ENCODE data around the gene FRMD8.

Gene FRMD8

GRCh38 chr11:65414776-65415498, 28.5 kb downstream of the FRMD8 start:
- DNase-seq (ENCODE audit: low spot score) = no peak

DNA sequence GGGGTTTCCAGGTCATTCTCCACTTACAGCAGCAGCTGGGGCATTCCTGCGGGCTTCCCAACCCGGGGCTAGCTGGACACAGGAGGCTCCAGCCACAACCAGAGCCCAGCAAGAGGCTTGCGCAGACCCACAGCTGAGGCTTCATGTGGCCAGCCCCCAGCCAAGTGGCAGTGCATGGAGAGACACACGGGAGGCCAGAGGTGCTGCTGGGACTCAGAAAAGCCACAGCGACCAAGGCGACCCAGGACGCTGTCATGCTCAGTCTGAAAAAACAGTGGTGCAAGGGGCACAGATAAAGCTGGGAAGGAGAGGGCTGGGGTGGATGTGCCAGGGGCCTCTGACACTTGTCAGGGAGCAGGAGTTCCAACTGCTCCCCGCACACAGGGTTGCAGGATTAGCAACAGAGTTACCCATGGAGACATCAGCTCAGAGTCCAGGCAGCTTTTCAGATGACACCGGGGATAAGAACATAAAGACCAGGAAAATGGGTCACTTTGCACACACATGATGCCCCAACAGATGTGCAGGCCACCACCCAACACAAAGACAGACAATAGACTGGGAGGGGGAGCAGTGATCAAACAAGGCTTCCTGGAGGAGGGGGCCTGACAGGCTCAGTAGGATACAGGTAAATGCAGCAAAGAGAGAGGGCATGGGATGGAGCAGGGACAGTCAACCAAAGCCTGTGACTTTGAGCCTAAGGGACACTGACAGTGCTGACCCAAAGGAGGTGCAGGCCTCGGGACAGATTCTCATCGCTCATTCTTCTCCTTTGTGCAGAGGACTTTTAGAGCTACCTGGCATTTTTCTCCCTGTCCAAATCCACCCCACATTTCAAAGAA, 29.3 kb downstream of the FRMD8 start:
- no peak for DNase-seq (ENCODE audit: low spot score)

GRCh38 chr11:65416341-65416824, 29.9 kb downstream of the FRMD8 start:
- DNase-seq (ENCODE audit: low spot score) = peak; percentile 94

DNA sequence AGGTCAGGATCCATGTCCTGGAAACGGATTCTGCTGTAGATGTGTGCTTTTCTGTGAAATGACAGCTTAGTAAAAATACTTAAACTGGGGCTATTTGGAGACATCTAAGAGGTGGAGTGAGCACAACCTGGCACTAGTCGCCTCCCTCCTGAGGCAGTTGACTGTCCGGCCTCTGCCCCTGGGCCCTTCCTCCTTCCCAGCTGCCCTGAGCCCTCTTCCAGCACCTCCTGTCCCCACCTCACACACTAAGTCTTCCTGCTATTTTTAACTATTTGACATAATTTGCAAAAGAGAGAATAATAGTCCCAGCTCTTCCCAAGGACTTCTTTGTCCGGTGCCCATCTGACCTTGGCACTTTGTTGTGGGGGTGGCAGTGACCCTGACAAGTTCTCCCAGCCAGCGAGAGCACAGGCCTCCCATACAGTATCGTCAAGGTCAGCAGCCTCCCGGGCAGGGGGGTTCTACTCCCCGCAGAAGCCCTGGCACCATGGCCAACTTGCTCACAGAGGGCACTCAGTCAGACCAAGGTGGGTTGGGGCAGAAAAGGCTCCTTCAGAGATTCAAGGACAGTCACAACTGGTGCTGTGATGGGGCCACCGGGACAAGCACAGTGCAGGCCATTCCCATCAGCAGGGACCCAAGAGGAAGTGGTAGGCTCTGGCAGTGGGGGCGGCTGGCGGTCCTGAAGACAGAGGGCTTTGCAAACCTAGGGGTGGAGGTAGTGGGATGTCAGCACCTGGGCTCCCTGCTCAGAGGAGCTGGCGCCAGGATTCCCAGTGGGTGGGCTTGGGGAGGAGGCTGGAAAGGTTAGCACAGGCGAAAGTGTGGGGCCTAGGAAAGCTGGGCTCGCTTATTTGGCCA, 30.6 kb downstream of the FRMD8 start:
- DNase-seq (ENCODE audit: low spot score) = no peak

DNA sequence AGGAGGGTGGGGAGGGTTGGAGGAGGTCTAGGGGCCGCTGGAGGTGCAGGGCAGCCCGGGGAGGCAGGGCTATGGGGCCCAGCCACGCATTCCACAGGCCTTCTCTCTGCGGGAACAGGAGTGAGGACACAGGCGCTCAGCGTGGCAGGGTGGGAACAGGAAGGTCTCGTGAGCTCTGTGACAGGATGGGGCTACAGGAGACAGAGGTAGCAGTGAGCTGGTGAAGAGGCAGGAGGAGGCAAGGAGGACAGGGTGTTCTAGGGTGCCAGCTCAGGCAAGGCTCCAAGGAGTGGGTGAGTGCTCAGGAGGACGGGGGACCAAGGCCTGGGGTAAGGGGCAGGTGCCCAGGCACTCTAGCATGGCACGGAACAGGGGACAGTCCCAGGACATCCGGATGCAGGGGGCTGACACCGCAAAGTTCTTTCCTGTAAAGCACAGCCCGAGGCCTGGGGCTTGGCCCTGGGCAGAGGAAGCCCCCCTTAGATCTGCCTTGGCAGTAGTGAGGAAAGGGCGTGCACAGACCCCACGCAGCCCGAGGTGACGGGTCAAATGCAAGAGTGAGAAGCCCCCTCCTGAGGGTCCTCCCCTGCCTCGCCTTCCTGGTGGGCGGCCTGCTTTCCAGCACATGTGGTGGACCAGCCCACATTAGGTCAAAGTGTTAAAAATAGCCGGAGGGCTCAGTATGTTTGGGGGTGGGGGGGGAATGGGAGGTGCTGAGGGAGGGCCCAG, 31.4 kb downstream of the FRMD8 start:
- no peak for DNase-seq (ENCODE audit: low spot score)

DNA sequence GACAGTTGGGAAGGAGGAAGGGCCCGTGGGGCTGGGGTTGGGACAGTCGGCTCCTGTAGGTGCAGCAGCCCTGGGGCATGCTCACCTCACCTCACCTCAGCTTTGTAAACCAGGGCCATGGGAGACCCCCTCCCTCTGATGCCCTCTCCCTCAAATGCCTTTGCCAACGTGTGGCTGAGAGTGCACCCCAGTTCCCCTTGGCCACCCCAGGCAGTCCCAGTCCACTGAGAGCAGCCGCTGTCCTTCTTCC, 31.9 kb downstream of the FRMD8 start:
- no peak for DNase-seq (ENCODE audit: low spot score)

DNA sequence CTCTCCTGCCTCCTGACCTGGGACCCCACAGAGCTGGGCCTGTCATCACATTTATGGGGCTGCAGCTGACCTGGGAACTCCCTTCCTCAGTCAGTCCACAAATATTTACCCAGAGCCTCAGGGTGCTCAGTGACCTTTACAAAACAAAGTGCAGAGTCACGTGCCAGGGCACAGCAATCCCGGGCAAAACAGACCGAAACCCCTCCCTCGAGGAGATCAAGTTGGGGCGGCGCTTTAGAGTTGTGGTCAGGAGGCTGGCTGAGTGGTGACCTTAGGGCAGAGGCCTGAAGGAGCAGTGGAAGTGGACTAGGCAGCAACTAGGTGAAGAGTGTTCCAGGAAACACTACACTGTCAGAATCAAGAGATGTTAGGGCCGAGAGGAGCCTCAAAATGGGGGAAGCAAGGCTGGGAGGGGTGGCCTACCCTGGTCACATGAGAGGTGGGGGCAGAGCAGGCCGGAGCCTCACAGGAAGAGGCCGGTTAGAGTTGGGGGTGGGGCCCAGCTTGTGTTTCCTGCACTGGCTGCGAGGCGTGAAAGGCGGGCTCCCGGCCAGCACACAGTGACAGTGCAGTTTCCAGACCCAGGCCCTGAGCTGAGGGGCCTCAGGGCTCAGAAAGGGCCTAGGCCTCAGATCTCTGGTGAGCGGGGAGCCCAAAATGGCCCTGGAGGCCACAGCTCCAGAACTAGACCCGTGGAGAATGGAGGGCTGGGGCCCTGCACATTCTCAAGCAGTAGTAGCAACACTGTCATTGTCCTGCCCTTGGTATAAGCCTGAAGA, 32.4 kb downstream of the FRMD8 start:
- peak; percentile 80 for DNase-seq (ENCODE audit: low spot score)

DNA sequence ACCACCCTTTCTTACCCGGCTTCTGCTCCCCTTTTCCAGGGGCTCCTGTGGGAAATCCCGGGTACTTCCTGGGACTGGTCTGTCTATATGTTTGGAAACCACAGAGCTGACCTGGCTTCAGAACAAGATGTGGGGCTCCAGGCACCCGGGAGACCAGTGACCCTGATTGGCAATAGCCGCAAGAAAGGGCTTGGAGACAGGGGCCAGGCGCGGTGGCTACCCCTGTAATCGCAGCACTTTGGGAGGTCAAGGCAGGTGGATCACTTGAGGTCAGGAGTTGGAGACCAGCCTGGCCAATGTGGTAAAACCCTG, 33.0 kb downstream of the FRMD8 start:
- no peak for DNase-seq (ENCODE audit: low spot score)

DNA sequence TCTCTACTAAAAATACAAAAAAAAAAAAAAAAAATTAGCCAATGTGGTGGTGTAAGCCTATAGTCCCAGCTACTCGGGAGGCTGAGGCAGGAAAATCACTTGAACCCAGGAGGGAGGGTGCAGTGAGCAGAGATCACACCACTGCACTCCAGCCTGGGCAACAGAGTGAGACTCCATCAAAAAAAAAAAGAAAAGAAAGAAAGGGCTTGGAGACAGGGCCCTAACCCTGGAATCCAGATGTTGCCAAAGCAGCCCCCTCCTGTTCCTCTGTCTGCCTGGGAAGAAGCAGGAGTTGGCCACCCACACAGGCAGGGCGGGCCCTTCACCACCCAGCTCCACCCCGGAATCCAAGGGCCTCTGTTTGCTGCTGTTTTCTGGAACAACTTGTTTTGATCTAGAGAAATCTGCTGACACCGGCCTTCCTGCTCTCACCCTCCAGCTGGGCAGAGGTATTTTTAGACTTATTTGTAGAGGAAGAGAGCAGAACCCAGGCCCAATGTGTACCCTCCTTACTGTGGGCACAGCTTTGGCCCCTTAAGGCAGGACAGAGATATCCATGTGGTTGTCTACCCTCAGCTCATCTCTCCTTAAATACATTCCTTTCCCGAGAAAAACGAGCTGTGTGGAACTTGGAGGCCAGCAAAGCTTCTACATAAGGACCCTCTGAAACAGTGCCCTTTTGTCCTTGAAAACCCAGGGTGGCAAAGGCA, 33.5 kb downstream of the FRMD8 start:
- DNase-seq (ENCODE audit: low spot score) = peak; percentile 41

DNA sequence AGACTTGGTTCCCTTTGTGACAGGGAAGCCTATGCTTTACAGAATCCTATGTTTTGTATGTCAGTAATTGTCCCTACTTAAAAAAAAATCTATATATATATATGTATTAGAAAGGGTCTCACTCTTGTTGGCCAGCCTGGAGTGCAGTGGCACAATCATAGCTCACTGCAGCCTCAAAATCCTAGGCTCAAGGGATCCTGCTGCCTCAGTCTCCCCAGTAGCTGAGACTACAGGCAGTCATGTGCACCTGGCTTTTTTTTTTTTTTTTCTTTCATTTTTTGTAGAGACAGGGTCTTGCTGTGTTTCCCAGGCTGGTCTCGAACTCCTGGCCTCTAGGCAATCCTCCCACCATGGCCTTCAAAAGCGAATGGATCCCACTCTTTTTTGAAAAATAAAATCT, 34.1 kb downstream of the FRMD8 start:
- no peak for DNase-seq (ENCODE audit: low spot score)

DNA sequence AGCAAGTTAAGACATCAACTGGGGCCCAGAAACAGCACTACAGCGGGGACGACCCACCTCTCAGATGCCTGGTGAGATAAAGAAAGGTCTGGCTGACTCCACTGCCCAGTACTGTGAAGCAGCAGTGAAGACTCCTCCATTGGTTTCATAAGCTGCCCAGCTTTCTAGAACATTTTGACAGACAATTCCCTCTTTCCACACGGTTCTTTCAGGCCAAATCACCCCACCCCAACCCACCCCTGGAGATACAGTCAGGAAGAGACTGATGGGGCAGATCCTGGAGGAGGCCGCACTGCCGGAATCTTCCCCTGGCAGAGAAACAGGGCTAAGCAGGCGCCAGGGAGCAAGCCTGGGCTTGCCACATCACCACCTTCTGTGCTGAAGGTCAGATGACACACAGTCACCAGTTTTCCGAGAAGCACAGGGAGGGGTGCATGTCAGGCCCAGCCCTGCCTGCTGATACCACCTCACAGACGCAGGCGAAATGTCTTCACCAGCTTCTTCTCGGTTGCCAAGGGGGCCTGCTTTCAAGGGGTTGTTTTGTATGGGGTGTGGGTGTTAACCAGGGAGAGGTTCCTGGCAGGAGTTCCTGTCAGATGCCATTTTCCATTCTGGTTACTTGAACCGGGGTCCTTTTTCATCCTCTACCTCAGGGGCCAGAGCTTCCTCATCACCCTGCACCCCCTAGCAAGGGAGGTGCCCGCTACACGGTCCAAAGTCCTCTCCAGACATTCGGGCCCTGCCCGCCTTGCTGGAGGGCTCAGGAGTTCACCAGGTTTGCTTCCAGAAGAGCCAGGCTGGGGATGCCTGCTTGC, 34.7 kb downstream of the FRMD8 start:
- DNase-seq (ENCODE audit: low spot score) = peak; percentile 60

DNA sequence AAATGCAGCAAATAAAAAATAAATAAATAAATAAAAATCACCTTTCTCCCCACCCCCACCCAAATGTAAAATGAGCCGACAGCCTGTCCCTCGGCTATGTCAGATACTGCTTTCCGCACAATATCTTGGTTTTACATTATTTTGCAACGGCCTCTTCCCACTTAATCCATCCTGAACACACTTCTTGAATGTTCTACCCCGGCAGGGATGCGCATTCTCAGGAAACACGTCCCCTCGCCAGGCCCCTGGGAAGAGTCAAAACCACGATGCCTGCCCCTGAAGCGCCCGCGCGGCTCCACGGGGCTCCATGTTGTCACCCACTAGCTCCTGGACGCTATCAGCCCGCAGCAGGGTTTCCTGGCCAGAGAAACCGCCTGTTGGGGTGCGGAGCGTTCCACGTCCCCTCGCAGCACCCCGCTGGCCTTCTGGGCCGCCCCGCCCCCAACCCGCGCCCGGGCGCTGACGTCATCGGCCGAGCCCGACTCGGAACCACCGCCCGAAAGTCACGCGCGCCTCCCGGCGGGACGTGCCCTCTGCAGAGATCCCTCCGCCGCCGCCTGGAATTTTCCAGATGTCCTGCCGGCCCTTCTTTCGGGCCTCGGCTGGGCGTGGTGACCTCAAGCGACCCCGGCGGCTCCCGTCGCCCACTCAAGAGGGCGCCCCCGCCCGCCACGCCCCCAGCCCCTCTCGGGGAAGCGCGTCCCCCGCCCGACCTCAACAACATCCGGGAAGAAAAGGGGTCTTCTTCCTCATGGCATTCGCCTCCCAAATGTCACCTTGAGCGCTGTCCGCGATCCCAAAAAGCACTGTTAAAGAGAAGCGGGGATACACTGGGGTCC, 35.6 kb downstream of the FRMD8 start:
- DNase-seq (ENCODE audit: low spot score) = peak; percentile 71

DNA sequence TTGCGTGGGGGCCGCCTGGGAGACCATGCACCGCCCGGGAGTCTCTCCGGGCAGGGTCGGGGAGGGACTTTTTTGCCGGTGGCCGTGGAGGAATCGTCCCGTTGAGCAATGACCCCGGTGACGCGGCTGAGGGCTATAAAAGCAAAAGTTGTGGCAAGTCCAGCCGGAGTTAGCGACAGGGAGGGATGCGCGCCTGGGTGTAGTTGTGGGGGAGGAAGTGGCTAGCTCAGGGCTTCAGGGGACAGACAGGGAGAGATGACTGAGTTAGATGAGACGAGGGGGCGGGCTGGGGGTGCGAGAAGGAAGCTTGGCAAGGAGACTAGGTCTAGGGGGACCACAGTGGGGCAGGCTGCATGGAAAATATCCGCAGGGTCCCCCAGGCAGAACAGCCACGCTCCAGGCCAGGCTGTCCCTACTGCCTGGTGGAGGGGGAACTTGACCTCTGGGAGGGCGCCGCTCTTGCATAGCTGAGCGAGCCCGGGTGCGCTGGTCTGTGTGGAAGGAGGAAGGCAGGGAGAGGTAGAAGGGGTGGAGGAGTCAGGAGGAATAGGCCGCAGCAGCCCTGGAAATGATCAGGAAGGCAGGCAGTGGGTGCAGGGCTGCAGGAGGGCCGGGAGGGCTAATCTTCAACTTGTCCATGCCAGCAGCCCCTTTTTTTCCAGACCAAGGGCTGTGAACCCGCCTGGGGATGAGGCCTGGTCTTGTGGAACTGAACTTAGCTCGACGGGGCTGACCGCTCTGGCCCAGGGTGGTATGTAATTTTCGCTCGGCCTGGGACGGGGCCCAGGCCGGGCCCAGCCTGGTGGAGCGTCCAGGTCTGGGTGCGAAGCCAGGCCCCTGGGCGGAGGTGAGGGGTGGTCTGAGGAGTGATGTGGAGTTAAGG, 36.4 kb downstream of the FRMD8 start, which contains the start of gene NEAT1:
Gene NEAT1 (plus strand): TSS at position 166 of the 883 bp plus-strand sequence.
- DNase-seq (ENCODE audit: low spot score) = no peak

DNA sequence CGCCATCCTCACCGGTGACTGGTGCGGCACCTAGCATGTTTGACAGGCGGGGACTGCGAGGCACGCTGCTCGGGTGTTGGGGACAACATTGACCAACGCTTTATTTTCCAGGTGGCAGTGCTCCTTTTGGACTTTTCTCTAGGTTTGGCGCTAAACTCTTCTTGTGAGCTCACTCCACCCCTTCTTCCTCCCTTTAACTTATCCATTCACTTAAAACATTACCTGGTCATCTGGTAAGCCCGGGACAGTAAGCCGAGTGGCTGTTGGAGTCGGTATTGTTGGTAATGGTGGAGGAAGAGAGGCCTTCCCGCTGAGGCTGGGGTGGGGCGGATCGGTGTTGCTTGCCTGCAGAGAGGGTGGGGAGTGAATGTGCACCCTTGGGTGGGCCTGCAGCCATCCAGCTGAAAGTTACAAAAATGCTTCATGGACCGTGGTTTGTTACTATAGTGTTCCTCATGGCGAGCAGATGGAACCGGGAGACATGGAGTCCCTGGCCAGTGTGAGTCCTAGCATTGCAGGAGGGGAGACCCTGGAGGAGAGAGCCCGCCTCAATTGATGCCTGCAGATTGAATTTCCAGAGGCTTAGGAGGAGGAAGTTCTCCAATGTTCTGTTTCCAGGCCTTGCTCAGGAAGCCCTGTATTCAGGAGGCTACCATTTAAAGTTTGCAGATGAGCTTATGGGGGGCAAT, 37.2 kb downstream of the FRMD8 start:
- DNase-seq (ENCODE audit: low spot score) = no peak

DNA sequence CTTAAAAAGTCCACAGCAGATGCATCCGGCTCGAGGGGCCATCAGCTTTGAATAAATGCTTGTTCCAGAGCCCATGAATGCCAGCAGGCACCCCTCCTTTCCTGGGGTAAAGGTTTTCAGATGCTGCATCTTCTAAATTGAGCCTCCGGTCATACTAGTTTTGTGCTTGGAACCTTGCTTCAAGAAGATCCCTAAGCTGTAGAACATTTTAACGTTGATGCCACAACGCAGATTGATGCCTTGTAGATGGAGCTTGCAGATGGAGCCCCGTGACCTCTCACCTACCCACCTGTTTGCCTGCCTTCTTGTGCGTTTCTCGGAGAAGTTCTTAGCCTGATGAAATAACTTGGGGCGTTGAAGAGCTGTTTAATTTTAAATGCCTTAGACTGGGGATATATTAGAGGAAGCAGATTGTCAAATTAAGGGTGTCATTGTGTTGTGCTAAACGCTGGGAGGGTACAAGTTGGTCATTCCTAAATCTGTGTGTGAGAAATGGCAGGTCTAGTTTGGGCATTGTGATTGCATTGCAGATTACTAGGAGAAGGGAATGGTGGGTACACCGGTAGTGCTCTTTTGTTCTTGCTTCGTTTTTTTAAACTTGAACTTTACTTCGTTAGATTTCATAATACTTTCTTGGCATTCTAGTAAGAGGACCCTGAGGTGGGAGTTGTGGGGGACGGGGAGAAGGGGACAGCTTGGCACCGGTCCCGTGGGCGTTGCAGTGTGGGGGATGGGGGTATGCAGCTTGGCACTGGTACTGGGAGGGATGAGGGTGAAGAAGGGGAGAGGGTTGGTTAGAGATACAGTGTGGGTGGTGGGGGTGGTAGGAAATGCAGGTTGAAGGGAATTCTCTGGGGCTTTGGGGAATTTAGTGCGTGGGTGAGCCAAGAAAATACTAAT, 38.0 kb downstream of the FRMD8 start:
- DNase-seq (ENCODE audit: low spot score) = no peak

All from D341Med (cell line).